Measurements from ENCODE around the gene SMYD3. TPM values are rescaled to one million over a fixed set of nuclear protein-coding genes. Genes with fewer than 3 reads are reported as not detected.

Gene SMYD3
- total RNA-seq, 1 experiment from 2014 or later = 17.4 TPM

DNA sequence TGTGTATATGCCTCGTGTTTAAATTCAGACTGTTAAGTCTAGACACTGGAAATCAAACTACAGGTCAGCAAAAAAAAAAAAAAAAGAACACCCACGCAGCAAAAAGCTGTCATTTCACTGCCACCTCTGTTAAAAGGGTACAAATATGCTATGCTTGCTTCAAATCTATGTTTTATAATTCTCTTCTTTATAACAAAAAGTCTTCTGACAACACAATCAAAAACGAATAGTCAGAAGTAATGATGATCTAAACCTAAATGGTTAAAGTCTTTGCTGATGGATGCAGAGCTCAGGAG lies 438.9 kb downstream of the SMYD3 start:
- Histone ChIP-seq H3K27ac (ENCODE audit: low read length) (no peak overlapping the region), H3K27me3 (ENCODE audit: control insufficient read depth, insufficient read depth, low read length) (no peaks in the 10 kb centered on the region), H3K36me3 (ENCODE audit: control insufficient read depth, insufficient read depth, low read length) (no peaks in the 10 kb centered on the region), H3K9me3 (ENCODE audit: control insufficient read depth, insufficient read depth, low read depth, low read length) (no peaks in the 10 kb centered on the region), H3K4me3 (ENCODE audit: low read depth in 2 of 2, low read length in 2 of 2) (no peak overlapping the region), H3K4me1 (ENCODE audit: control insufficient read depth, insufficient read depth, low read length) (no peaks in the 10 kb centered on the region)
- ChIA-PET CTCF (no interaction called here), POLR2A (no interaction called here)
- BruUV-seq (replicated peaks) = no TSS peak
- DNase-seq (ENCODE audit: low read depth, low spot score) = no peak
- no peak for ATAC-seq
- intact Hi-C loops (cut with micrococcal nuclease; ENCODE audit: unreplicated experiment) = no loop called here
- in situ Hi-C loops (cut with HindIII; ENCODE audit: low pct_unique_long_range_greater_than_20kb, low sequenced_read_pairs) = no loop called here
- TF ChIP-seq, protein P1, sequence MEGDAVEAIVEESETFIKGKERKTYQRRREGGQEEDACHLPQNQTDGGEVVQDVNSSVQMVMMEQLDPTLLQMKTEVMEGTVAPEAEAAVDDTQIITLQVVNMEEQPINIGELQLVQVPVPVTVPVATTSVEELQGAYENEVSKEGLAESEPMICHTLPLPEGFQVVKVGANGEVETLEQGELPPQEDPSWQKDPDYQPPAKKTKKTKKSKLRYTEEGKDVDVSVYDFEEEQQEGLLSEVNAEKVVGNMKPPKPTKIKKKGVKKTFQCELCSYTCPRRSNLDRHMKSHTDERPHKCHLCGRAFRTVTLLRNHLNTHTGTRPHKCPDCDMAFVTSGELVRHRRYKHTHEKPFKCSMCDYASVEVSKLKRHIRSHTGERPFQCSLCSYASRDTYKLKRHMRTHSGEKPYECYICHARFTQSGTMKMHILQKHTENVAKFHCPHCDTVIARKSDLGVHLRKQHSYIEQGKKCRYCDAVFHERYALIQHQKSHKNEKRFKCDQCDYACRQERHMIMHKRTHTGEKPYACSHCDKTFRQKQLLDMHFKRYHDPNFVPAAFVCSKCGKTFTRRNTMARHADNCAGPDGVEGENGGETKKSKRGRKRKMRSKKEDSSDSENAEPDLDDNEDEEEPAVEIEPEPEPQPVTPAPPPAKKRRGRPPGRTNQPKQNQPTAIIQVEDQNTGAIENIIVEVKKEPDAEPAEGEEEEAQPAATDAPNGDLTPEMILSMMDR (IDR thresholded peaks at IDR 0.05) = no peak
- TF ChIP-seq TCF7L2 (IDR thresholded peaks at IDR 0.05; ENCODE audit: low read depth, low read length) = no peak
- TF ChIP-seq POLR2AphosphoS5 (IDR thresholded peaks at IDR 0.05; ENCODE audit: low read depth, low read length) = no peak
- TF ChIP-seq, protein P2, sequence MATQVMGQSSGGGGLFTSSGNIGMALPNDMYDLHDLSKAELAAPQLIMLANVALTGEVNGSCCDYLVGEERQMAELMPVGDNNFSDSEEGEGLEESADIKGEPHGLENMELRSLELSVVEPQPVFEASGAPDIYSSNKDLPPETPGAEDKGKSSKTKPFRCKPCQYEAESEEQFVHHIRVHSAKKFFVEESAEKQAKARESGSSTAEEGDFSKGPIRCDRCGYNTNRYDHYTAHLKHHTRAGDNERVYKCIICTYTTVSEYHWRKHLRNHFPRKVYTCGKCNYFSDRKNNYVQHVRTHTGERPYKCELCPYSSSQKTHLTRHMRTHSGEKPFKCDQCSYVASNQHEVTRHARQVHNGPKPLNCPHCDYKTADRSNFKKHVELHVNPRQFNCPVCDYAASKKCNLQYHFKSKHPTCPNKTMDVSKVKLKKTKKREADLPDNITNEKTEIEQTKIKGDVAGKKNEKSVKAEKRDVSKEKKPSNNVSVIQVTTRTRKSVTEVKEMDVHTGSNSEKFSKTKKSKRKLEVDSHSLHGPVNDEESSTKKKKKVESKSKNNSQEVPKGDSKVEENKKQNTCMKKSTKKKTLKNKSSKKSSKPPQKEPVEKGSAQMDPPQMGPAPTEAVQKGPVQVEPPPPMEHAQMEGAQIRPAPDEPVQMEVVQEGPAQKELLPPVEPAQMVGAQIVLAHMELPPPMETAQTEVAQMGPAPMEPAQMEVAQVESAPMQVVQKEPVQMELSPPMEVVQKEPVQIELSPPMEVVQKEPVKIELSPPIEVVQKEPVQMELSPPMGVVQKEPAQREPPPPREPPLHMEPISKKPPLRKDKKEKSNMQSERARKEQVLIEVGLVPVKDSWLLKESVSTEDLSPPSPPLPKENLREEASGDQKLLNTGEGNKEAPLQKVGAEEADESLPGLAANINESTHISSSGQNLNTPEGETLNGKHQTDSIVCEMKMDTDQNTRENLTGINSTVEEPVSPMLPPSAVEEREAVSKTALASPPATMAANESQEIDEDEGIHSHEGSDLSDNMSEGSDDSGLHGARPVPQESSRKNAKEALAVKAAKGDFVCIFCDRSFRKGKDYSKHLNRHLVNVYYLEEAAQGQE (IDR thresholded peaks at IDR 0.05; ENCODE audit: insufficient read depth in 1 of 2, low read depth in 2 of 2, low read length in 1 of 2) = no peak
- no peak for TF ChIP-seq SIN3A (IDR thresholded peaks at IDR 0.05; ENCODE audit: borderline replicate concordance, insufficient read depth, low read depth, low read length)

DNA sequence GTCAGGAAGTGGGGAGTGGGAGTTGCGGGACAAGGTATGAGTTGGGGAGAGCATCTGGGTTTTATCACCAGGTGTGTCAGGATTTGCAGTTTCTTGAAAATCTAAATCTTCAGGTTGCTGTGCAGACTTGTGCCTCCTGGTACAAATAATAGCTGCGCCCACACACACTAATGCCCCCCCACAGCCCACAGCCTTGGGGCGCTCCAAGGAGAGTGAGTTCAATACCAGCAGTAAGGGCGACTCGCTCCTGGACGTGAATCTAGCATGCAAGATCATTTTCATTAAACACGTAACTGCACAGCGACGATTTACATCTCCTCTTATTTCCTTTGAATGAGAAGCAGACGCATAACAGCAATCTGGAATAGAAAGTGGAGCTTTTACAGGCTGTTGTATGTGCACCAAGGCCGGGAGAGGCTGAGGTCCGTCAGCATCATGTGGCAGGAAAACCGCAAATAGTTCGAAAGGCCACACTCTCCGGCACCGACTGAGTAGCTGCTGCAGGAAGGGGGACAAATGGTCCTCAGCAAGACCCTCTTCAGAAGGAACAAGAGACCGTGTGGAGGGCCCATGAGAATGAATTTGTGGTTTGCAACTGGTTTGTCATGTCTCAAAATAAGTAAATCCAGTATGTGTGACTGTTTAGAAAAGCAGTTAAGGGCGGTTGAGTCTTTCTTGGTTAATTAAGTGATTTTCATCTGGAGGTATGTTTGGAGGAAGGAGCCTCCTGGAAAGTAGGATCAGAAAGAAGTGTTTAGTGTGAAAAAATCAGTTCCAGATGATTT lies 439.5 kb downstream of the SMYD3 start:
- no TSS peak for BruUV-seq (replicated peaks)
- POLR2A ChIA-PET = no interaction called here
- ATAC-seq (no peak), DNase-seq (ENCODE audit: low read depth, low spot score) (no peak)
- intact Hi-C loops (cut with micrococcal nuclease; ENCODE audit: unreplicated experiment) = no loop called here
- Histone ChIP-seq H3K9me3 (ENCODE audit: control insufficient read depth, insufficient read depth, low read depth, low read length) (no peaks in the 10 kb centered on the region), H3K27me3 (ENCODE audit: control insufficient read depth, insufficient read depth, low read length) (no peaks in the 10 kb centered on the region), H3K4me3 (ENCODE audit: low read depth in 2 of 2, low read length in 2 of 2) (no peak overlapping the region), H3K4me1 (ENCODE audit: control insufficient read depth, insufficient read depth, low read length) (no peaks in the 10 kb centered on the region), H3K36me3 (ENCODE audit: control insufficient read depth, insufficient read depth, low read length) (no peaks in the 10 kb centered on the region), H3K27ac (ENCODE audit: low read length) (no peak overlapping the region)
- CTCF ChIA-PET = no interaction called here
- in situ Hi-C loops (cut with HindIII; ENCODE audit: low pct_unique_long_range_greater_than_20kb, low sequenced_read_pairs) = no loop called here
- TF ChIP-seq, protein P2 (IDR thresholded peaks at IDR 0.05; ENCODE audit: insufficient read depth in 1 of 2, low read depth in 2 of 2, low read length in 1 of 2) = no peak
- no peak for TF ChIP-seq POLR2AphosphoS5 (IDR thresholded peaks at IDR 0.05; ENCODE audit: low read depth, low read length)
- TF ChIP-seq, protein P1 (IDR thresholded peaks at IDR 0.05) = no peak
- TF ChIP-seq TCF7L2 (IDR thresholded peaks at IDR 0.05; ENCODE audit: low read depth, low read length) = no peak
- TF ChIP-seq SIN3A (IDR thresholded peaks at IDR 0.05; ENCODE audit: borderline replicate concordance, insufficient read depth, low read depth, low read length) = no peak

All from Panc1 (cell line).